ENCODE data around the gene PPP3CB.

- no peak for TF ChIP-seq CTCF (IDR thresholded peaks at IDR 0.05 in 8 of 11, conservative IDR thresholded peaks at IDR 0.05 in 3 of 11)
- no peak for TF ChIP-seq POLR2A (IDR thresholded peaks at IDR 0.05)
- TF ChIP-seq POLR2AphosphoS5 (IDR thresholded peaks at IDR 0.05) = no peak
Measured at GRCh38 chr10:73399063-73399462, 96.8 kb downstream of the PPP3CB start.

Data from spleen (tissue), 7 donors.